Measurements from ENCODE around the gene UGT1A10.
"Not testable (repeated sequence)": the region's sequence is repeated elsewhere in the genome, so short reads cannot be mapped to it uniquely, and the experiment has no call there.

The UGT1A10 gene

DNA sequence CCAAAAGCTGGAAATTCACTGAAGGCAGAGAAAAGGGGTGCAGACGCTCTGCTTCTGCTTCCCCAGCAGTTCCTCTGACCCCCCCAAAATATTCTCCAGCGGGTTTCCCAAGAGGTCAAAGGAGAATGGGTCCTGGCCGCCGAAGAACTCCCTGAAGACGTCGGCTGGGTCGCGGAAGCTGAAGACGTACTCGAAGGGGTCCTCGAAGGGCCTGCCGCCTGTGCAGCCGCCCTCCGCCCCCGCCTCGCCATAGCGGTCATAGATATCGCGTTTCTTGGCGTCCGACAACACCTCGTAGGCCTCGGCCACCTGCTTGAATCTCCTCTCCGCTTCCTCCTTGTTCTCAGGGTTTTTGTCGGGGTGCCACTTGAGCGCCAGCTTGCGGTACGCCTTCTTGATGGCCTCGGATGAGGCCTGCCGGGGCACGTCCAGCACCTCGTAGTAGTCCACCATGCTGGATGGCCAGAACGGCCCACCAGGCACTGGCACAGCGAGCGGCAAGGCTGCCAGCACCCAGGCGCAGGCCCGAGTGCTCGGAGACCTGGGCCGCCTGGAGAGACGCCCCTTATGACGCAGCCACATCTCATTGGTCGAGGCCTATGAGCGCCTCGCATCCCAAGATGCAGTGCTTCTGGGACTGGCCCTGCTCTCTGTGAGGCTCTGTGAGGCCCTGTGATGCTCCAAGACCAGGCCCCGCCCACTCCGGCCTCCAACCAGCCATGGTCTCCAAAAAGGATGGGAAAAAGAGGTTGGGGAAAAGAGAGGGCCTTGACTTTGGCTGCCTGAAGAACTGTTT is 107.4 kb downstream of the UGT1A10 start:
- no peak for DNase-seq (ENCODE audit: low read depth)

DNA sequence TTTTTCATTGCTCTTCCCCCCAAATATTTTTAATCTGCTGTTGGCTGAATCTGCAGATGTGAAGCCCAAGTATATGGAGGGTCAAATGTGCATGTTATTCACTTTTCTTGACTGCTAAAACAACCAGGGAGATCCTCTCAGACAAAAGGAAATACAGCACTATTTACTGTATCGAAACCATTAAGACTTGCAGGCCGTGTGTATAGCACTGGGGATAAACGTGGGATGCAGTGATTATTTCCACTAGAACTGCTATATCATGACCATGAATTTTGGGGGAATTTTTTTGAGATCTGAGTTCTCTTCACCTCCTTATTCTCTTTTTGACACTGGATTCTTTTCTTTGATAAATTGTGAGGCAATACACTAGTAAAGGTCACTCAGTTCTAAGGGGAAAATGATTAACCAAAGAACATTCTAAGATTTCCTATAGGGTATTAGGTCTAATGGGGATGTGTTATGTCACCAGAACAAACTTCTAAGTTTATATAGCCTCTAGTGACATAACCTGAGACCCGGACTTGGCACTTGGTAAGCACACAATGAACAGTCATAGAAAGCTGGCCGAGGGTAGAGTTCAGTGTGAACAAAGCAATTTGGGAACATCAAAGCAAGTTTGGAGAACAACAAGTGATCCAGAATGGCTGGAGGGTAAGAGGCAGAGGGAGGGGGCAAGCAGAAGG is 109.0 kb downstream of the UGT1A10 start:
- DNase-seq (ENCODE audit: low read depth): no peak

DNA sequence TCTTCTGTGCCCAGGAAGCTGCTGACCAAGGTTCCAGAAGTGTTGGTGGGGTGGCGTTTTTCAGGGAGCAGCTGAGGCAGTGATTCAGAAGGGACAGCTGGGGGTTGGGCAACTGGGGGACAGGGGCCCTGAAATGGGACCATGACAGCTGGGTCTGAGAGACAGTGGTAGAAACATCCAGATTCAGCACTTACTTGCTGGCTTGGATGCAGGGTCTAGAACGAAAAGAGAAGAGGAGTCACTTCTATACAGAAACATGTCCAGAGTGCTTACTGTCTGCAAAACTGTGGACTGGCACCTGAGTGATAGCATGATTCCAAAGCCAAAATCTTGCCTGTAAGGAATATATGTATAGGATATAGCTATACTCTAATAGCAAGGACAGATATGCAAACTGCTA is 109.6 kb downstream of the UGT1A10 start:
- DNase-seq (ENCODE audit: low read depth): not testable (repeated sequence)

- DNase-seq (ENCODE audit: low read depth): no peak
These were observed 110.4 kb downstream of the UGT1A10 start for GRCh38 chr2:233746475-233747282.

- DNase-seq (ENCODE audit: low read depth): no peak
These were observed 111.0 kb downstream of the UGT1A10 start for GRCh38 chr2:233747283-233747544.

- DNase-seq (ENCODE audit: low read depth): not testable (repeated sequence)
These were observed 114.4 kb downstream of the UGT1A10 start for GRCh38 chr2:233750689-233751088.

- DNase-seq (ENCODE audit: low read depth): not testable (repeated sequence)
These were observed 115.2 kb downstream of the UGT1A10 start for GRCh38 chr2:233751212-233752009.

- no peak for DNase-seq (ENCODE audit: low read depth)
These were observed 118.8 kb downstream of the UGT1A10 start for GRCh38 chr2:233754872-233755611.

GRCh38 chr2:233756429-233757081 is 120.3 kb downstream of the UGT1A10 start:
- DNase-seq (ENCODE audit: low read depth): no peak

DNA sequence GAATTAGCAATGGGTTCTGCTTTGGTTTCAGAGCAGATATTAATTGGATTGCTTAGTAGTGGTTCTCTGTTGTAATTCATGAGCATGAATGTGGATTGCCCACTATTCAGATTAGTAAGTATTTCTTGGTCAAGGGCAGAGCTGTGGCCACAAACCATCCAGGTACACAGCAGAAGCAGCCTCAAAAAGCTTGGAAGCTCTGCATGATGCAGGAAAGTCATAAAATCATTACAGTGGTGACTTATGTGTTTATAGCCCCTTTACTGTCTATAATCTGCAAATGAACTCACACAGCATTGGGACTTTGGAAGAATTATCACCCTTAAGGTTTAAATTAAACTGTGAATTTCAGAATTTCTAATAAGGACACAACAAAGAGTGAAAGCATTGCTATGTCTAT is 121.9 kb downstream of the UGT1A10 start:
- no peak for DNase-seq (ENCODE audit: low read depth)

DNA sequence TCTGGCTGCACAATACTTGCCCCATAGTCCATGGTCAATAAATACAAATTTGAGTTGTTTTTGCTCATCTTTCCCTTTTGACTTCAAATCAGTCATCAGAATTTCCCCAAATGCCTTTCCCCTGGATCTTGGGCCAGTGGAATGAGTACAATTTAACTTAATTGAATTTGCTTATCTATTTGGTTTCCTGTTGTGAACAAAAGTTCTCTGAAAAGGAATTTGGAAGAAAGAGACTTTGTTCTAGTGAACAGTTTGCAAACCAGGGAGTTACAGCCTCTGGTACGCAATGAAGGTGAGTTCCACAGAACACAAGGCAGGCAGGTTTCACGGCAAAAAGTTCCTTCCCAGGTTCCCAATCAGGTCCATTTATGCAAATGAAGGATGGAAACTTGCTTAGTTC is 122.6 kb downstream of the UGT1A10 start:
- no peak for DNase-seq (ENCODE audit: low read depth)

DNA sequence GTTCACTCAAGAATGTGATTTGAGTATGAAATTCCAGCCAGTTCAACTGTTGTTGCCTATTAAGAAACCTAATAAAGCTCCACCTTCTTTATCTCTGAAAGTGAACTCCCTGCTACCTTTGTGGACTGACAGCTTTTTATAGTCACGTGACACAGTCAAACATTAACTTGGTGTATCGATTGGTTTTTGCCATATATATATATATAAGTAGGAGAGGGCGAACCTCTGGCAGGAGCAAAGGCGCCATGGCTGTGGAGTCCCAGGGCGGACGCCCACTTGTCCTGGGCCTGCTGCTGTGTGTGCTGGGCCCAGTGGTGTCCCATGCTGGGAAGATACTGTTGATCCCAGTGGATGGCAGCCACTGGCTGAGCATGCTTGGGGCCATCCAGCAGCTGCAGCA is 123.8 kb downstream of the UGT1A10 start, which contains the start of gene UGT1A1:
TSS of gene UGT1A1 (plus strand) at position 228 of the 400 bp plus-strand sequence. CDS start at position 246, 18 bp downstream.
- no peak for DNase-seq (ENCODE audit: low read depth)

- DNase-seq (ENCODE audit: low read depth): no peak
These were observed 125.0 kb downstream of the UGT1A10 start for GRCh38 chr2:233761040-233761769.

DNA sequence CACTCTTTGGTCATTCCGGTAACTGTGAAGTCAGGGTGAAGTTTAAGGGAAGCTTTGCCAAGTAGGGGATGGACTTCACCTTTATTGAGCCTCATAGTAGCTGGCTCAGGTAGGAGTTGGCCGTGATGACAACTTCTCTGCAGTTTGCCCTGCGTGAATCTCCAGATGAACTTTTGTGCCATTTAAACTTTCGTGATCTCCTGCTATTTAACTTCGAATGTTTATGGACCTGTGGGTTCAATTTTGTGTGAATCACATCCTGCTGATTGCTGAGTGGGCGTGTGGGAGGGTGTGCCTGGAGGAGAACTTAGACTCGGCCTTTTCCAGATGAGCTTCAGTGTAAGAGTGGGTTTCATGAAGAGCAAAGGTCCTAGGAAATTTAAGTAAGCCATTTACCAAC is 128.0 kb downstream of the UGT1A10 start:
- peak; percentile 65 for DNase-seq (ENCODE audit: low read depth)

- peak; percentile 6 for DNase-seq (ENCODE audit: low read depth)
These were observed 128.5 kb downstream of the UGT1A10 start for GRCh38 chr2:233764761-233765160.

DNA sequence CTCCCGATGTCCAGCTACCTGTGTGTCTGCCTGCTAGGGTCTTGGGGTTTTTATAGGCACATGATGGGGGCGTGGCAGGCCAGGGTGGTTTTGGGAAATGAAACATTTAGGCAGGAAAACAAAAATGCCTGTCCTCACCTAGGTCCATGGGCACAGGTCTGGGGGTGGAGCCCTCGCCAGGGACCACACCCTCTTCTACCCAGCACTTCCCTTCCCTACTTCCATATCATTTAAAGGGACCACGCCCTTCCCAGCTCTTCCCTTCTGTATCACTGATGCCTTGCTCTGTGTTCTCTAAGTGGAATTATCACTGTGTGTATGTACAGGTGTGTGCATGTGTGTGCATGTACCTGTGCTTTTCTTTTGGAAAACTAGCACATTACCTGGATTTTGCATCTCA is 130.2 kb downstream of the UGT1A10 start:
- DNase-seq (ENCODE audit: low read depth): no peak

DNA sequence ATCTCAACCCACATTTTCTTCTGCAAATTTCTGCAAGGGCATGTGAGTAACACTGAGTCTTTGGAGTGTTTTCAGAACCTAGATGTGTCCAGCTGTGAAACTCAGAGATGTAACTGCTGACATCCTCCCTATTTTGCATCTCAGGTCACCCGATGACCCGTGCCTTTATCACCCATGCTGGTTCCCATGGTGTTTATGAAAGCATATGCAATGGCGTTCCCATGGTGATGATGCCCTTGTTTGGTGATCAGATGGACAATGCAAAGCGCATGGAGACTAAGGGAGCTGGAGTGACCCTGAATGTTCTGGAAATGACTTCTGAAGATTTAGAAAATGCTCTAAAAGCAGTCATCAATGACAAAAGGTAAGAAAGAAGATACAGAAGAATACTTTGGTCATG is 131.8 kb downstream of the UGT1A10 start:
- DNase-seq (ENCODE audit: low read depth): no peak

- no peak for DNase-seq (ENCODE audit: low read depth)
These were observed 133.0 kb downstream of the UGT1A10 start for GRCh38 chr2:233769260-233769659.

DNA sequence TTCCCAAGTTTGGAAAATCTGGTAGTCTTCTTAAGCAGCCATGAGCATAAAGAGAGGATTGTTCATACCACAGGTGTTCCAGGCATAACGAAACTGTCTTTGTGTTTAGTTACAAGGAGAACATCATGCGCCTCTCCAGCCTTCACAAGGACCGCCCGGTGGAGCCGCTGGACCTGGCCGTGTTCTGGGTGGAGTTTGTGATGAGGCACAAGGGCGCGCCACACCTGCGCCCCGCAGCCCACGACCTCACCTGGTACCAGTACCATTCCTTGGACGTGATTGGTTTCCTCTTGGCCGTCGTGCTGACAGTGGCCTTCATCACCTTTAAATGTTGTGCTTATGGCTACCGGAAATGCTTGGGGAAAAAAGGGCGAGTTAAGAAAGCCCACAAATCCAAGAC is 135.9 kb downstream of the UGT1A10 start:
- no peak for DNase-seq (ENCODE audit: low read depth)

GRCh38 chr2:233772583-233772982 is 136.3 kb downstream of the UGT1A10 start:
- no peak for DNase-seq (ENCODE audit: low read depth)
